Activated T-helper 2 cell treated with anti-CD3 and anti-CD28 coated beads, Interferon-gamma antibody, Interleukin-2, Interleukin-4, amounts not matched to agents 10 μg/mL and 5 μg/mL and 100 μg/mL, durations not matched to agents 14 hours and 24 hours and 36 hours (primary cell): Measurements from ENCODE around the gene NTPCR. TPM values are rescaled to one million over a fixed set of nuclear protein-coding genes. Genes with fewer than 3 reads are reported as not detected.
"Not testable (repeated sequence)": the region's sequence is repeated elsewhere in the genome, so short reads cannot be mapped to it uniquely, and the experiment has no call there.

Experiments used
- DNase-seq: peaks from one replicate; pipeline ENCODE4 v3.0.0; 2021; ENCODE audit warnings: low spot score
- H3K27ac Mint-ChIP-seq: one replicate; pipeline ENCODE4 v1.8.0; 2021; ENCODE audit warnings: mixed read lengths
- H3K27me3 Mint-ChIP-seq: one replicate; pipeline ENCODE4 v1.8.0; 2021; ENCODE audit warnings: low read depth, mixed read lengths
- H3K36me3 Mint-ChIP-seq: one replicate; pipeline ENCODE4 v1.8.0; 2021; ENCODE audit warnings: low read depth, mixed read lengths
- H3K4me1 Mint-ChIP-seq: one replicate; pipeline ENCODE4 v1.8.0; 2021; ENCODE audit warnings: low read depth, mixed read lengths
- H3K4me3 Mint-ChIP-seq: one replicate; pipeline ENCODE4 v1.8.0; 2021; ENCODE audit warnings: low read depth, mild to moderate bottlenecking, moderate library complexity, mixed read lengths
- H3K9me3 Mint-ChIP-seq: one replicate; pipeline ENCODE4 v1.8.0; 2021; ENCODE audit warnings: mixed read lengths
- intact Hi-C: fragments of 100-400 bp; cut with micrococcal nuclease; formaldehyde crosslinking; loops from one replicate; pipeline ENCODE4 v1.15.1; 2023
- total RNA-seq: library from RNA; stranded (reverse); gene quantifications from 2 replicates; pipeline ENCODE4 v1.2.3, GENCODE V29; 2022

Gene NTPCR
- total RNA-seq, 1 donor from 2014 or later, result 34.6 TPM

- H3K9me3 Mint-ChIP-seq, result peaks cover 9% of the 10 kb centered on the region
- intact Hi-C loops, result no loop called here
- no peak overlapping the region for H3K27ac Mint-ChIP-seq
- no peaks in the 10 kb centered on the region for H3K27me3 Mint-ChIP-seq
- no peaks in the 10 kb centered on the region for H3K4me1 Mint-ChIP-seq
- no peak overlapping the region for H3K4me3 Mint-ChIP-seq
- H3K36me3 Mint-ChIP-seq, result peaks cover 47% of the 10 kb centered on the region
- no peak for DNase-seq
These were observed 47.7 kb downstream of the NTPCR start for GRCh38 chr1:232998138-232998537.

GRCh38 chr1:232998646-232999045 is 48.2 kb downstream of the NTPCR start:
- intact Hi-C loops, result no loop called here
- no peak for DNase-seq
- H3K4me3 Mint-ChIP-seq, result no peak overlapping the region
- H3K27me3 Mint-ChIP-seq, result no peaks in the 10 kb centered on the region
- no peak overlapping the region for H3K27ac Mint-ChIP-seq
- peaks cover 5% of the 10 kb centered on the region for H3K9me3 Mint-ChIP-seq
- H3K36me3 Mint-ChIP-seq, result peaks cover 43% of the 10 kb centered on the region
- no peaks in the 10 kb centered on the region for H3K4me1 Mint-ChIP-seq

DNA sequence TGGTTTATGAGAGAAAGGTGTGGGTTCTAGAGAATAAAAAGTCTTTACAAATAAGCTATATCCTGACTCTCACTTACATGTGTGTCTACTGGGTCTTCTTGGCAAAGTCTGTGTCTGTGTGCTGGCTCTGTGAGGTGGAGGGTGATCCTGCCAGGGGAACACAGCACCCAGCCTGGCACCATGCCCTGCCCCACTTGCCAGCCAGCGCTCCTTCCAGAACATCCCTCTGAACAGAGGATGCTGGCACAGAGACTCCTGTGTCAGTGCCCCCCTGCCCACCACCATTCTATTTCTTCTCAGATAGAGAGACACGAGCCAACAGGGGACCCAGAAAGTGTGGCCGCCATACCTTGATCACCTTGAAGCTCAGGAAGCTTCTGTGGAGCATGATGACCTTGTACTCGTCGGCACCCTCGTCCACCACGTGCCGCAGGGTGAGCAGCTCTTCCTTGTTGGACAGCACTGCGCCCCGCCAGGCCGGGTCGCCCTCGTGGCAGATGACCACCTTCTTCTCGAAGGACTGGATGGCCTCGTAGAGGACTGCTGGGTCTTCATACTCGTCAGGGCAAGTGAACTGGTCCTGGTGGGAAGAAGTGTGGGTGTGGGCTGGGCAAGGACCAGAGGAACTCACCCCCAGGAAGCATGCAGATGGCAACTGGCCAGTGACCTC is 49.7 kb downstream of the NTPCR start:
- Mint-ChIP-seq H3K27me3 (no peaks in the 10 kb centered on the region), H3K9me3 (no peaks in the 10 kb centered on the region), H3K4me1 (no peaks in the 10 kb centered on the region), H3K27ac (no peak overlapping the region), H3K4me3 (no peak overlapping the region), H3K36me3 (peaks cover 30% of the 10 kb centered on the region)
- intact Hi-C loops, result no loop called here
- DNase-seq, result no peak

DNA sequence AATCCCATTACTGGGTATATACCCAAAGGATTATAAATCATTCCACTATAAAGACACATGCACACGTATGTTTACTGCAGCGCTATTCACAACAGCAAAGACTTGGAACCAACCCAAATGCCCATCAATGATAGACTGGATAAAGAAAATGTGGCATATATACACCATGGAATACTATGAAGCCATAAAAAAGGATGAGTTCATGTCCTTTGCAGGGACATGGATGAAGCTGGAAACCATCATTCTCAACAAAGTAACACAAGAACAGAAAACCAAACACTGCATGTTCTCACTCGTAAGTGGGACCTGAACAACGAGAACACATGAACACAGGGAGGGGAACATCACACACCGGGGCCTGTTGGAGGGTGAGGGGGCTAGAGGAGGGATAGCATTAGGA is 53.2 kb downstream of the NTPCR start:
- H3K27ac Mint-ChIP-seq, H3K9me3 Mint-ChIP-seq, H3K36me3 Mint-ChIP-seq, DNase-seq, intact Hi-C loops, H3K4me3 Mint-ChIP-seq, H3K27me3 Mint-ChIP-seq, H3K4me1 Mint-ChIP-seq: not testable (repeated sequence)

DNA sequence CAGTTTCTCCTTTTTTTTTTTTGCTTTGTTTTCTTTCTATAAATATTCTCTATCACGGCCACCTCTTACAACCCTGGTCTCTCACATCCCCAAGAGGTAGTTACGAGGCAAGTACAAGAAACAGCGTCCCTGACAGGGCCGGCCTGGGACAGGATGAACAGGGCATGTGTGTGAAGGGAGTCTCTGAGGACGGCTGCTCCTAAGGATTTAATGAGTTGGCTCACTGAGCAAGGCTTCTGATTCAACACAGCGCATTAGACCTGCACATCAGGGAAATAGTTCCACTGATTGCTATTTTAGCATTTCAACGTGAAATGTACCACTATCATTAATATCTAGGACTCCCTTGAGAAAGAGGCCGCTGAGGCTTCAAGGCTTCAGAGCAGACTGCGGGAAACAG is 54.0 kb downstream of the NTPCR start:
- H3K4me3 Mint-ChIP-seq, result no peak overlapping the region
- H3K4me1 Mint-ChIP-seq, result no peaks in the 10 kb centered on the region
- no peaks in the 10 kb centered on the region for H3K9me3 Mint-ChIP-seq
- H3K27me3 Mint-ChIP-seq, result no peaks in the 10 kb centered on the region
- no peak for DNase-seq
- H3K27ac Mint-ChIP-seq, result no peak overlapping the region
- peaks cover 7% of the 10 kb centered on the region for H3K36me3 Mint-ChIP-seq
- intact Hi-C loops, result no loop called here

DNA sequence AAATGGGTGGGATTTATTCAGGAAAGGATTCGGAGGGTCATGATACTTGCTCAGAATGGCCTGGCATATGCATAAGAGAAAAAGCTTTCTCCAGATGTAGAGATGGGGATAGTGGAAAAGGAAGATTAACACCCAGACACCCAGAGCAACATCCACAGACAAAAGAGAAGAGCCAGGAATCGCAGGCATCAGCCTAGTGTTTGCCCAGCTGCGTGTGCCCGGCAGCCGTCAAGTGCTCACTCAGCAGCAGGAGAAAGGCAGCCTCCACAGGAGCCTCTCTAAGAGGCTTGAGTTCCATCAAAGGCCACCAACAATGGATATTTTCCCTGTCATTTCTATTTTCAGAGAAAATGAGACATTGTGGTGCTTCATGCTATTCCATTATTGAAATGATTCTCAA is 54.7 kb downstream of the NTPCR start:
- DNase-seq, result no peak
- Mint-ChIP-seq H3K36me3 (peaks cover 7% of the 10 kb centered on the region), H3K27ac (no peak overlapping the region), H3K9me3 (no peaks in the 10 kb centered on the region), H3K27me3 (no peaks in the 10 kb centered on the region), H3K4me1 (peaks cover 2% of the 10 kb centered on the region), H3K4me3 (no peak overlapping the region)
- intact Hi-C loops, result no loop called here

GRCh38 chr1:233005703-233006102 is 55.3 kb downstream of the NTPCR start:
- Mint-ChIP-seq H3K4me1 (peaks cover 4% of the 10 kb centered on the region), H3K36me3 (peaks cover 5% of the 10 kb centered on the region), H3K4me3 (no peak overlapping the region), H3K27me3 (no peaks in the 10 kb centered on the region), H3K9me3 (no peaks in the 10 kb centered on the region), H3K27ac (no peak overlapping the region)
- no peak for DNase-seq
- intact Hi-C loops, result no loop called here

DNA sequence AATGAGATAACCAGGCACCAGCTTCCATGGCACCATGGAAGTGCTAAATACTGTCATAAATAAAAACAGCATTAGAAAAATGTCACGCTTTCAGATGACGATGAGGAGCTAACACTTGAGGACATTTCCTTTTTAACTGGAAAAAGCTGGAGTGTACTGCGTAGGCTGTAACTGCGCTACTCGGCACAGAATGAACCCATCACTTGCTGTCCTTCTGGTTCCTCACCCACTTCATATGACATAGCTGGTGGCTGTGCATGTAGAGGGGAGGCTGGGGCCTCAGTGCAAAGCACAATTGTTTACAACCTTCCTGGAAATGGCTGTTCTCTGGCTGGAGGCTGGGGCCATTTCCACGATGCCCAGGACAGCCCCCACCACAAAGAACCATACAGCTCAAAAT is 55.7 kb downstream of the NTPCR start:
- H3K4me1 Mint-ChIP-seq, result peaks cover 4% of the 10 kb centered on the region
- H3K27ac Mint-ChIP-seq, result no peak overlapping the region
- intact Hi-C loops, result no loop called here
- no peak overlapping the region for H3K4me3 Mint-ChIP-seq
- H3K27me3 Mint-ChIP-seq, result no peaks in the 10 kb centered on the region
- H3K36me3 Mint-ChIP-seq, result peaks cover 5% of the 10 kb centered on the region
- DNase-seq, result no peak
- no peaks in the 10 kb centered on the region for H3K9me3 Mint-ChIP-seq

GRCh38 chr1:233006541-233006973 is 56.1 kb downstream of the NTPCR start:
- Mint-ChIP-seq H3K27ac (no peak overlapping the region), H3K4me1 (peaks cover 4% of the 10 kb centered on the region), H3K27me3 (no peaks in the 10 kb centered on the region), H3K4me3 (no peak overlapping the region), H3K9me3 (no peaks in the 10 kb centered on the region), H3K36me3 (peaks cover 5% of the 10 kb centered on the region)
- intact Hi-C loops, result no loop called here
- no peak for DNase-seq

DNA sequence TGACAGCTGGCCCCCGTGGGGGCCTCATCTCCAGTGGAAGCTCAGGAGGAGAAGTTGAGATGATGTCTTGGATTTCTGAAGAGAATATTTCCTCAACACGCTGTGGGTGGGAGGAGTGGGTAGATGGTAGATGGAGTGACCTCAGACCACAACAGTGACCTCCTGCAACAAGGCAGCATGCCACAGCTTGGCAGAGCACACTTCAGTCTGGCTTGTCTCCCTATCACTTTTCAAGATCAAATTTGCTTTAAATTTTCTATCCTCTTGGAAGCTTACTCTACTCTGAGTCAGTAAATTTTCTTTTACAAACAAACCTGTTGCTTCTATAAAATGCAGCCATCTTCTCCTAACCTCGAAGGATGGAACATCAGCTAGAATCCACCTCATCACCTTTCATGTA is 59.7 kb downstream of the NTPCR start:
- no peak for DNase-seq
- Mint-ChIP-seq H3K27ac (no peak overlapping the region), H3K27me3 (no peaks in the 10 kb centered on the region), H3K4me3 (no peak overlapping the region), H3K4me1 (peaks cover 4% of the 10 kb centered on the region), H3K9me3 (no peaks in the 10 kb centered on the region), H3K36me3 (peaks cover 6% of the 10 kb centered on the region)
- intact Hi-C loops, result no loop called here

DNA sequence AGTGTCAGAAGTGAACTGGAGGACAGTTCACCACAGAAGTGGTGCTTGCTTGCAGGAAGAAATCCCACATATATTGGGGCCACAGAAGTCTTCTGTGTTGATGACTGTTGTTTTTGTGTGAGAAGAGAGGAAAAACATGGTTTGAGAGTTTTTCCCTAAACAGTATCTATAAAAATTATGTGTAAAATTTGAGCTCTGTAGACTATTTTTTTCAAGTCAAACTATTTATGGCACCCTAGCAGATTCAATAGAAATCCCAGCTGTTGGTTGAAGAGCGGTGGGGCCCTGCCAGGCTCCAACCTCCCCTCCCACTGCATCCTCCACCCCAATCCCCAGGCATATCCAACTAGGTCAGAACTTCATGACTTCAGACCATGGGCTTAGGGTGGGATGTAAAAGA is 61.6 kb downstream of the NTPCR start:
- no peak overlapping the region for H3K27ac Mint-ChIP-seq
- no peaks in the 10 kb centered on the region for H3K9me3 Mint-ChIP-seq
- DNase-seq, result no peak
- H3K36me3 Mint-ChIP-seq, result peaks cover 6% of the 10 kb centered on the region
- H3K4me1 Mint-ChIP-seq, result peaks cover 17% of the 10 kb centered on the region
- intact Hi-C loops, result no loop called here
- H3K4me3 Mint-ChIP-seq, result no peak overlapping the region
- H3K27me3 Mint-ChIP-seq, result no peaks in the 10 kb centered on the region

GRCh38 chr1:233015965-233016364 is 65.6 kb downstream of the NTPCR start:
- Mint-ChIP-seq H3K9me3 (no peaks in the 10 kb centered on the region), H3K36me3 (peaks cover 6% of the 10 kb centered on the region), H3K27ac (no peak overlapping the region), H3K4me1 (peaks cover 13% of the 10 kb centered on the region), H3K27me3 (no peaks in the 10 kb centered on the region), H3K4me3 (no peak overlapping the region)
- DNase-seq, result no peak
- intact Hi-C loops, result no loop called here

GRCh38 chr1:233016798-233017197 is 66.4 kb downstream of the NTPCR start:
- intact Hi-C loops, result no loop called here
- no peak for DNase-seq

GRCh38 chr1:233019083-233019482 is 68.7 kb downstream of the NTPCR start:
- Mint-ChIP-seq H3K9me3 (no peaks in the 10 kb centered on the region), H3K27me3 (no peaks in the 10 kb centered on the region), H3K4me3 (no peak overlapping the region), H3K36me3 (no peaks in the 10 kb centered on the region), H3K27ac (no peak overlapping the region), H3K4me1 (peaks cover 13% of the 10 kb centered on the region)
- intact Hi-C loops, result no loop called here
- no peak for DNase-seq

More at GRCh38 chr1:233016798-233017197, 66.4 kb downstream of the NTPCR start:
- H3K4me3 Mint-ChIP-seq, result no peak overlapping the region
- H3K4me1 Mint-ChIP-seq, result peaks cover 13% of the 10 kb centered on the region
- no peaks in the 10 kb centered on the region for H3K27me3 Mint-ChIP-seq
- peaks cover 5% of the 10 kb centered on the region for H3K36me3 Mint-ChIP-seq
- no peak overlapping the region for H3K27ac Mint-ChIP-seq
- H3K9me3 Mint-ChIP-seq, result no peaks in the 10 kb centered on the region
